GM19463 (cell line): ENCODE results near the gene FKBP1B.
"Not testable (repeated sequence)": the region's sequence is repeated elsewhere in the genome, so short reads cannot be mapped to it uniquely, and the experiment has no call there.

Experiments
- ATAC-seq: cut with Tn5 transposase; IDR thresholded peaks from one replicate; pipeline ENCODE4 v1.9.1; 2021; ENCODE audit warnings: mild to moderate bottlenecking, moderate library complexity; ENCODE audit not compliant: unreplicated experiment

The FKBP1B gene

DNA sequence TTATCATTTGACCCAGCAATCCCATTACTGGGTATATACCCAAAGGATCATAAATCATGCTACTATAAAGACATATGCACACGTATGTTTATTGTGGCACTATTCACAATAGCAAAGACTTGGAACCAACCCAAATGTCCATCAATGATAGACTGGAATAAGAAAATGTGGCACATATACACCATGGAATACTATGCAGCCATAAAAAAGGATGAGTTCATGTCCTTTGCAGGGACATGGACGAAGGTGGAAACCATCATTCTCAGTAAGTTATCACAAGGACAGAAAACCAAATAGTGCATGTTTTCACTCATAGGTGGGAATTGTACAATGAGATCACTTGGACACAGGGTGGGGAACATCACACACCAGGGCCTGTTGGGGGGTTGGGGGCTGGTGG lies 51.2 kb downstream of the FKBP1B start:
- not testable (repeated sequence) for ATAC-seq

DNA sequence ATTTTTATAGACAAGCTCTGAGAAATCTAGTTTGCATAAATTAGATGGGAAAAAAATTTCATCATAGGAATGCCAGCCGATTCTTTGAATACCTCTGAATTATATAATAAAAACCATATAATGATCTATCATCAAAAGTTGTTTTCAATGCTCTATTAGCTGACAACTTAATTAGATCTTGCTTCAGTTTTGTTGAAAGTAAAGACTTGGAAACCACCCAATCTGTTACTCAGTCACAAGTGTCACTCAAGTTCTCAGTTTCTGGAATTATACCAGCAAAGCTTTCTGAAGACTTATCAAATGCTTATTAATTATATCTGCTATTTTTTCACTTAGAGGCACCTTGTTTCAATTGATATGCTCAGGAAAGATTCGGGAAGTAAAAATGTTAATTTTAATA lies 52.5 kb downstream of the FKBP1B start:
- no peak for ATAC-seq

DNA sequence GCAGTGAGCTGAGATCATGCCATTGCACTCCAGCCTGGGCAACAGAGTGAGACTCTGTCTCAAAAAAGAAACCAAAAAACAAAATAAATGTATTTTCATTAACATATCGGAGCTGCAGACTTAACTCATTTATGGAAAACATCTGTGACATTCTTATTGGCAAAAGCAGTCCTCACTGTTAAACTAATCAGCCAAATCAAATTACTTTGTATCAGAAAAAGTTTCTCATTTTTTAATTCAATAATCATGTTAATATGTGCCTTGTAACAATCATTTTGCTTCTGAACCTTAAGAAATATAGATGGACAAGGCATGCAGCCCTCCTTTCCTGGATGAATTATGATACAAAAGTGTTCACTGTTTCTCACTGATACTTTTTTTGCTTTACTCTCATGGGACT lies 53.1 kb downstream of the FKBP1B start:
- ATAC-seq, result no peak

DNA sequence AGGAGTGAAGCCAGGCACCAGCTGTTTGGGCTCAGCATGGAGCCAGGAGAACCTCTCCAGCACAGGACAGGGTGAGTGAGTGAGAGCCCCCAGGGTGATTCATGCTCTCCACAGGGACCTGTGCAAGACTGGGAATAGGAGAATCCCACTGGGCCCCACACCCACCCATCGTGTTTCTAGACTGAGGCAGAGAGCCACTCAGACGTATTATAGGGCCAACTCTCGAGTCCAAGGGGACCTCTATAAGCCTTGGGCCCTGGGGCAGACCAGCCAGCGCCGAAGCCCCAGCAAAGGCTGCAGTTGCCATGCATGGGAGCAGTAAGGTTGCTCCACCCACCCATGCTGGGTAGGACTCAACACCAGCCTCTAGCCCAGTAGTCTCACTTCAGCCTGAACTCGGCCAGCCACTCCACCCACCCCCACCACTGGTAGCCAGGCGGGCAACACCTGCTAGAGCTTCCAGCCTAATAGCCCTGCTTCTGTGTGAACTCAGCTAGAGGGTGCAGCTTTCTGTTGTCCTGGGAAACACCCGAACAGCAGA lies 54.6 kb downstream of the FKBP1B start:
- no peak for ATAC-seq

DNA sequence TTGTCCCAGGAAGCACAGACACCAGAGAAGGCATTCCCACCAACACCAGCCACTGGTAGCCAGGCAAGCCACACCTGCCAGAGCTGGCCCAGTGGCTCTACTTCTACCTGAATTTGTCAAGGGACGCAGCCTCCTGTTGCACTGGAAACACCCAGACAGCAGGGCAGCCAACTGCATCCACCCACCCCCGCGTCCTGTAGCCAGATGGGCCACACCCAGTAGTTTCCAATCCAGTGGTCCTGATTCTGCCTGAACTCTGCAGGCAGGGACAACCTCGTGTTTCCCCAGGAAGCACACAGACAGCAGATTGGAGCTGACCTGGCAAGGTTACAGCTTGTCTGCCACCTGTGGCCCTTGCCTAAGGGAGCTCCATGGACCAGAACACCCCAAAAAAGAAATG lies 55.4 kb downstream of the FKBP1B start:
- ATAC-seq, result no peak

DNA sequence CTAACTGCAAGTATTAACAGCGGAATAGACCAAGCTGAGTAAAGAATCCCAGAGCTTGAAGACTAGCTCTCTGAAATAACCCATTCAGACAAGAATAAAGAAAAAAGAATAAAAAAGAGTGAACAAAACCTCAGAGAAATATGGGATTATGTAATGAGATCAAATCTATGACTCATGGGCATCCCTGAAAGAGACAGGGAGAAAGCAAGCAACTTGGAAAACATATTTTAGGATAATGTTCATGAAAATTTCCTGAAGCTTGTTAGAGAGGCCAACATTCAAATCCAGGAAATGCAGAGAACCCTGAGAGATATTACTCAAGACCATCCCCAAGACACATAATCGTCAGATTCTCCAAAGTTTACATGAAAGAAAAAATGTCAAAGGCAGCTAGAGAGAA lies 56.3 kb downstream of the FKBP1B start:
- no peak for ATAC-seq

DNA sequence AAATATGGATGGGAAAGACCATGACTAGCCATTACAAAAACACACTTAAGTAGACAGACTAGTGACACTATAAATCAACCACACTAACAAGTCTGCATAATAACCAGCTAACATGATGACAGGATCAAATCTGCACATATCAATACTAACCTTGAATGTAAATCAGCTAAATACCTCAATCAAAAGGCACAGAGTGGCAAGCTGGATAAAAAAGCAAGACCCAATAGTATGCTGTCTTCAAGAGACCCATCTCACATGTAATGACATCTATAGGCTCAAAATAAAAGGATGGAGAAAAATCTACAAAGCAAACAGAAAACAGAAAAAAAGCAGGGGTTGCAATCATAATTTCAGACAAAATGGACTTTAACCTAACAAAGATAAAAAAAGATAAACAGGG lies 57.2 kb downstream of the FKBP1B start:
- ATAC-seq, result no peak

DNA sequence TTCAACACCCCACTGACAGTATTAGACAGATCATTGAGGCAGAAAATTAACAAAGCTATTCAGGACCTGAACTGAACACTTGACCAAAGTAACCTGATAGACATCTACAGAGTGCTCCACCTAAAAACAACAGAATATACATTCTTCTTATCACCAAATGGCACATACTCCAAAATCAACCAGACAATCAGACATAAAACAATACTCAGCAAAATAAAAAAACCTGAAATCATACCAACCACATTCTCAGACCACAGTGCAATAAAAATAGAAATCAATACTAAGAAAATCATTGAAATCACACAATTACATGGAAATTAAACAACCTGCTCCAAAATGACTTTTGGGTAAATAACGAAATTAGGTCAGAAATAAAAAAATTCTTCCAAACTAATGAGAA lies 57.8 kb downstream of the FKBP1B start:
- ATAC-seq, result no peak

DNA sequence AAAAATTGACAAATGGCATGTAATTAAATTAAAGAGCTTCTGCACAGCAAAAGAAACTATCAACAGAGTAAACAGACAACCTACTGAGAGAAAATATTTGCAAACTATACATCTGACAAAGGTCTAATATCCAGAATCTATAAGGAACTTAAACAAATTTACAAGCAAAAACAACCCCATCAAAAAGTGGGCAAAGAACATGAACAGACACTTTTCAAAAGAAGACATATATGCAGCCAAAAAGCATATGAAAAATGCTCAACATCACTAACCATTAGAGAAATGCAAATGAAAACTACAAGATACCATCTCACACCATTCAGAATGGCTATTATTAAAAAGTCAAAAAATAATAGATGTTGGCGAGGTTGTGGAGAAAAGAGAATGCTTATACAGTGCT lies 59.9 kb downstream of the FKBP1B start:
- ATAC-seq, result not testable (repeated sequence)

DNA sequence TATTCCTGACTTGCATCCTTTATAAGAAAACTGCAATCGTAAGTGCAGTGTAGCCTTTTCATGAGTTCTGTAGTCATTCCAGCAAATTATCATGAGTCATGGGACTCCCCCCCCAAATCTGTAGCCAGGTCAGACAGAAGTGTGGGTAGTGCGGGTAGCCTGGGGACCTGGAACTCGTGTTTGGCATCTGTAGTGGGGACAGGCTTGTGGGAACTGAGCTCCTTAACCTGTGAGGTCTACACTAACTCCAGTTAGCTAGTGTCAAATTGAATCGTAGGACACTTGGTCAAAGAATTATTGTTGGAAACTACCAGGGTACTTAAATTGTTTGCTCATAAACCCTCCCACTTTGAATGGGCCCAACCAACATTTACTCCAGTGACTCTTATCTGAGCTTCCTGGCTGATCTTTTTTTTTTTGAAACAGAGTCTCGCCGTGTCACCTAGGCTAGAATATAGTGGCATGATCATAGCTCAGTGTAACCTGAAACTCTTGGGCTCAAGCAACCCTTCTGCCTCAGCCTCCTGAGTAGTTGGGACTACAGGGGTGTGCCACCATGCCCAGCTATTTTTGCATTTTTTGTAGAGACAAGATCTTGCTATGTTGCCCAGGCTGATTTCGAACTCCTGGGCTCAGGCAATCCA lies 61.2 kb downstream of the FKBP1B start:
- ATAC-seq, result no peak

DNA sequence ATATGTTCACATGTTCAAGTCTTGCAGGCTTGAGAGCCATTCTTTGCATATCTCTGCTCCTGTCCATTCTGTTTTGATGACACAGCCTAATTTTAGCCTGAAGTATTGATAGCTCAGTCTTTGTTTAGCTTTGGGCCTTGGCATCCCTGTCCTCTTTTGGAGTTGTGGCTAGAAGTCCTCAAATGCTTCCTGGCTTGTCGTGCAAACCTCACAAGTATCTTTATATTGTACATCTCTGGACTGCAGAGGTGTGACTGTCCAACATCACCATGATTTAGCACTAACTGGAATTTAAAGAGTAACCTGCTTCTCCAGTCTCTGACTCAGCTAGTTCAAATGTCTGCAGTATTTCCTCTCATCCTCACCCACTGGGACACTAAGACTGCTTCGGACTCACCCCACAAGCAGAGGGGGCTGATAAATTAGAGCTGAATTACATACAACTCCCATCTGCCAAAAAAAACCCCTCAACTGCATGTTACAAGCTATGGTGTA lies 61.9 kb downstream of the FKBP1B start:
- no peak for ATAC-seq
